Mucosa of rectum (tissue), 2 donors: Measurements from ENCODE around the gene ANKLE1.

ENCODE experiments used
- H3K27ac ChIP-seq, 2 donors: one replicate each; pipeline ENCODE4 v1.7.0; 2013; ENCODE audit warnings: inconsistent platforms in 2 of 2, low read depth in 2 of 2, low read length in 2 of 2
- H3K27me3 ChIP-seq, 2 donors: one replicate each; pipeline ENCODE4 v1.7.0; 2013; ENCODE audit warnings: low read length in 2 of 2; ENCODE audit not compliant: control insufficient read depth in 2 of 2, insufficient read depth in 2 of 2
- H3K36me3 ChIP-seq, 2 donors: one replicate each; pipeline ENCODE4 v1.7.0; 2013; ENCODE audit warnings: low read length in 2 of 2; ENCODE audit not compliant: control insufficient read depth in 2 of 2, insufficient read depth in 2 of 2
- H3K4me1 ChIP-seq, 2 donors: one replicate each; pipeline ENCODE4 v1.7.0; 2013; ENCODE audit warnings: low read length in 2 of 2, mild to moderate bottlenecking in 1 of 2; ENCODE audit not compliant: control insufficient read depth in 2 of 2, insufficient read depth in 2 of 2
- H3K4me3 ChIP-seq, 2 donors: one replicate each; pipeline ENCODE4 v1.7.0; 2013; ENCODE audit warnings: low read length in 2 of 2
- H3K9ac ChIP-seq, 2 donors: one replicate each; pipeline ENCODE4 v1.7.0; 2013; ENCODE audit warnings: low read length in 2 of 2, low read depth in 1 of 2, mild to moderate bottlenecking in 1 of 2
- H3K9me3 ChIP-seq, 2 donors: one replicate each; pipeline ENCODE4 v1.7.0; 2013; ENCODE audit warnings: low read length in 2 of 2; ENCODE audit not compliant: control insufficient read depth in 2 of 2
- donor health status: healthy.
- donor health status: Normal muscosa, but diverticular disease.

ANKLE1 gene

DNA sequence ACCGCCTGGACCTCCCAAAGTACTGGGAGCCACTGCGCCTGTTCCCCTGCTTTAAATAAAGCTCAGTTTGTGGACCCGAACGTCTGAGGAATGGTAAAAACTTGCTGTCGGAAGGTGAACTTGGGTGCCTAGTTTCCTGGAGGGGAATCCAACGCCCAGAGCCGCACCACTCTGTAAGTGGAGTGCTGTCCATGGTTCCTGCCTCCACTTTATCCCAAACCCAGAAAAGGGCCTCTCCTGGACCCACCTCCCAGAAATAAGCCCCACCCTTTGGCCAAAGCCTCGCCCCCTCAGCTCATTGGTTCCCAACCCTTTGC is 50.6 kb downstream of the ANKLE1 start:
- Histone ChIP-seq H3K4me1 (peaks cover 29 to 32% of the 10 kb centered on the region in 2 donors), H3K27ac (no peak overlapping the region), H3K27me3 (peaks cover 2 to 15% of the 10 kb centered on the region in 2 donors), H3K36me3 (no peaks in the 10 kb centered on the region), H3K9me3 (no peaks in the 10 kb centered on the region), H3K9ac (no peak overlapping the region), H3K4me3 (no peak overlapping the region)

GRCh38 chr19:17332677-17333581 is 51.2 kb downstream of the ANKLE1 start:
- H3K9ac ChIP-seq, result no peak overlapping the region
- no peaks in the 10 kb centered on the region for H3K9me3 ChIP-seq
- H3K27me3 ChIP-seq, result peaks cover 2 to 15% of the 10 kb centered on the region in 2 donors
- no peak overlapping the region for H3K4me3 ChIP-seq
- peaks cover 32 to 37% of the 10 kb centered on the region in 2 donors for H3K4me1 ChIP-seq
- H3K27ac ChIP-seq, result no peak overlapping the region
- no peaks in the 10 kb centered on the region for H3K36me3 ChIP-seq

DNA sequence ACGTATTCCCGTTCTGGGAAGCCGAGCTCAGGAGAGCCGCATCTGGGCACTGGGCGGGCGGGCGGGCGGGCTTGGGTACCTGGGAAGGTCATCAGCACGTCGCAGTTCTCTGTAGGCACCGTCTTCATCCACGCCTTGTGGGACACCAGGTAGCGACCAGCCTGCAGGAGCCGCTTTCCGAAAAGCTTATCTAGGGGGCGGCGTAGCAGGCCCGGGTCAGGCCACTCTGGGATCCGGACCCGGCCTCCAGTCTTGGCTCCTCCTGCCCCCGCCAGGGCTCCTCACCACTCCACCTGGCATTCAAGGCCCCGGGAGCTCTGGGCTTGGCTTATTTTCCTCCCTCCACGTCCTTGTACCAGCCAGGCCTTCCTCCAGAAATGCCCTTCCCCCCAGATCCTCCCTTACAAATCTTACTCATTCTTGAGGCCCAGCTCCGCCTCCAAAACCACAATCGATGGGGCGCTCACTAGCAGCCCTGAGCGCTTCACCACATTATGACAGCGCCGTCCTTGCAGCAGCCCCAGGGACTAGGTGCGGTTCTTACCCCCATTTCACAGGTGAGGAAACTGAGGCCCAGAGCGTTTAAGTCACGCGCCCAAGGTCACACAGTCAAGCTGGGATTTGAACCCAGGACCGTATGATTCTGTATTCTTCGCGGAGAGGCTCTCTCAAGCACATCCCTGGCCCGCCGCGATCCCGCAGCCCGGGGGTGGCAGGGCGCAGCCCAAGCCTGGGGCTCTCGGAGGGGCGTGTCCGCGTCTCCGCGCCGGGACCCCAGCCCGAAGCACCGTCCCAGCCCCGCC is 52.1 kb downstream of the ANKLE1 start:
- H3K27me3 ChIP-seq, result peaks cover 2 to 15% of the 10 kb centered on the region in 2 donors
- no peaks in the 10 kb centered on the region for H3K9me3 ChIP-seq
- H3K4me1 ChIP-seq, result peaks cover 34 to 38% of the 10 kb centered on the region in 2 donors
- H3K9ac ChIP-seq, result peak overlapping the region; percentile 65 to 72
- H3K36me3 ChIP-seq, result no peaks in the 10 kb centered on the region
- H3K4me3 ChIP-seq, result peak overlapping the region; percentile 73
- peak overlapping the region in 1 of 2 donors; percentile 67 for H3K27ac ChIP-seq

GRCh38 chr19:17334414-17335409 is 53.0 kb downstream of the ANKLE1 start, which contains the start of gene ANO8:
Gene ANO8, minus strand, starts transcription at chr19:17334855. Its CDS starts 185 bp downstream, at chr19:17334670.
- peaks cover 28 to 32% of the 10 kb centered on the region in 2 donors for H3K4me1 ChIP-seq
- peaks cover 0 to 8% of the 10 kb centered on the region in 2 donors for H3K27me3 ChIP-seq
- H3K27ac ChIP-seq, result peak within 1 kb of the TSS; percentile 30 to 67
- H3K4me3 ChIP-seq, result peak within 1 kb of the TSS; percentile 73
- no peaks in the 10 kb centered on the region for H3K36me3 ChIP-seq
- H3K9ac ChIP-seq, result peak within 1 kb of the TSS; percentile 65 to 72
- H3K9me3 ChIP-seq, result no peaks in the 10 kb centered on the region

DNA sequence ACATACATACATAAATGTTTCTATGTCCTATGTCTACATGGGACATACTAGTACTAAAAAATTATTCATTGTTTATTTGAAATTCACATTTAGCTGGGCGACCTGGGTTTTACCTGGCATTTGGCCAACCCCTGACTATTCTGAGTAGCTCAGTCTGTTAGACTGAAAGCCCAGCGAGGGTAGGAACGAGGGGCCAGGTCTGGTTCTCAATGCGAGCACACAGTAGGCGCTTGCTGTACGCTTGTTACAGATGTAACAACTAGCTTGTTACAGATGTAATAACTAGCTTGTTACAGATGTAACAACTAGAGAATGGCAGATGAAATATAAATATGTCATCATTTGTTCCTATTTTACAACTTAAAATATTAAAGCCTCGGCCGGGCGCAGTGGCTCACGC is 53.9 kb downstream of the ANKLE1 start:
- Histone ChIP-seq H3K4me3 (peak overlapping the region in 1 of 2 donors; percentile 73), H3K9ac (no peak overlapping the region), H3K9me3 (no peaks in the 10 kb centered on the region), H3K36me3 (no peaks in the 10 kb centered on the region), H3K27me3 (no peaks in the 10 kb centered on the region), H3K27ac (no peak overlapping the region), H3K4me1 (peaks cover 31 to 38% of the 10 kb centered on the region in 2 donors)
